ENCODE data around the gene CXCL17. TPM values are rescaled to one million over a fixed set of nuclear protein-coding genes. Genes with fewer than 3 reads are reported as not detected.

CXCL17 gene
- polyA plus RNA-seq, 1 experiment, result not detected

DNA sequence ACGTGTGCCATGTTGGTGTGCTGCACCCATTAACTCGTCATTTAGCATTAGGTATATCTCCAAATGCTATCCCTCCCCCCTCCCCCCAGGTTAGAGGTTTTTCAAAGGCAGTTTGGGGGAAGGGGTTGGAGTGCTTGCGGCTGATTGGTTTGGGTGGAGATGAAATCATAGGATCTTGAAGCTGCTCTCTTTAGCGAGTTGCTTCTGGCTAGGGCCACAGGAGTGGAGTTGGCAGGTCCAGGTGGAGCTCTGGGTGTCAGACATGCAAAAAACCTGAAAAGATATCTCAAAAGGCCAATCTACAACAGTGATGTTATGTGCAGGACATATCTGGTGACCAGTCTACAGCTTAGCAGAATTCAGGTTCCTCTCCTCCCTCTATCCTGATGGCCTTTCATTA, 32.6 kb upstream of the CXCL17 start:
- Histone ChIP-seq H3K4me3 (ENCODE audit: low read depth, low read length) (no peak overlapping the region), H3K27ac (ENCODE audit: low read depth, low read length) (no peak overlapping the region), H3K9me3 (ENCODE audit: control insufficient read depth, insufficient read depth, low read length) (no peaks in the 10 kb centered on the region), H3K27me3 (ENCODE audit: control insufficient read depth, insufficient read depth, low read length) (peaks cover 10% of the 10 kb centered on the region)
- no peak for DNase-seq (ENCODE audit: low read depth, low spot score)
- no peak for TF ChIP-seq CTCF (IDR thresholded peaks at IDR 0.05; ENCODE audit: low read depth, low read length)
- ChIA-PET CTCF (interaction anchor here (1.6 kb wide), 1 partner anchor 34 kb away, joined by 3 read pairs; no protein-coding TSS in a partner anchor), POLR2A (no interaction called here)

DNA sequence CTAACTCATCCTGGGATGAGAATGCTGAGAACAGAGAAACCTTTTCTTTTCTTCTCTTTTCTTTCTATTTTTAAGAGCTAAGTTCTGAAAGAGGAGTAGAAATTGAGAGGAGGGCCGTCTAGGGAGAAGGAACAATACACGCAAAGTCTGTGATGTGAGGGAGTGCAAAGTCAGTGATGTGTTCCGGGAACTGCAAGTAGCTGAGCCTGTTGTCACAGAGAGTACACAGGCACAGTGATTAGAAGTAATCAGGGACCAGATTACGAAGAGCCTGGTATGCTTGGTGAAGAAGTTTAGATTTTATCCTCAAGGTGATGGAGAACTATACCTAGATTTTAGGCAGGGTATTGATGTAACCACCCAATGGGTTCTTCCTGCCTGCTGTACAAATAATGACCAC, 32.0 kb upstream of the CXCL17 start:
- peaks cover 11% of the 10 kb centered on the region for H3K27me3 ChIP-seq (ENCODE audit: control insufficient read depth, insufficient read depth, low read length)
- H3K4me3 ChIP-seq (ENCODE audit: low read depth, low read length), result no peak overlapping the region
- ChIA-PET CTCF (interaction anchor here (0.7 to 1.6 kb wide), 3 partner anchors 25 to 36 kb away, joined by 3 to 4 read pairs (median 3); no protein-coding TSS in a partner anchor), POLR2A (no interaction called here)
- TF ChIP-seq CTCF (IDR thresholded peaks at IDR 0.05; ENCODE audit: low read depth, low read length), result no peak
- DNase-seq (ENCODE audit: low read depth, low spot score), result no peak
- H3K27ac ChIP-seq (ENCODE audit: low read depth, low read length), result no peak overlapping the region
- H3K9me3 ChIP-seq (ENCODE audit: control insufficient read depth, insufficient read depth, low read length), result no peaks in the 10 kb centered on the region

- Histone ChIP-seq H3K9me3 (ENCODE audit: control insufficient read depth, insufficient read depth, low read length) (no peaks in the 10 kb centered on the region), H3K4me3 (ENCODE audit: low read depth, low read length) (no peak overlapping the region), H3K27me3 (ENCODE audit: control insufficient read depth, insufficient read depth, low read length) (peaks cover 13% of the 10 kb centered on the region), H3K27ac (ENCODE audit: low read depth, low read length) (no peak overlapping the region)
- CTCF ChIA-PET, result interaction anchor here (1.2 to 1.5 kb wide), 2 partner anchors 24 to 35 kb away, joined by 3 to 4 read pairs; no protein-coding TSS in a partner anchor
- no peak for DNase-seq (ENCODE audit: low read depth, low spot score)
- TF ChIP-seq CTCF (IDR thresholded peaks at IDR 0.05; ENCODE audit: low read depth, low read length), result no peak
- POLR2A ChIA-PET, result no interaction called here
Observed at GRCh38 chr19:42473686-42474085, 30.9 kb upstream of the CXCL17 start.

DNA sequence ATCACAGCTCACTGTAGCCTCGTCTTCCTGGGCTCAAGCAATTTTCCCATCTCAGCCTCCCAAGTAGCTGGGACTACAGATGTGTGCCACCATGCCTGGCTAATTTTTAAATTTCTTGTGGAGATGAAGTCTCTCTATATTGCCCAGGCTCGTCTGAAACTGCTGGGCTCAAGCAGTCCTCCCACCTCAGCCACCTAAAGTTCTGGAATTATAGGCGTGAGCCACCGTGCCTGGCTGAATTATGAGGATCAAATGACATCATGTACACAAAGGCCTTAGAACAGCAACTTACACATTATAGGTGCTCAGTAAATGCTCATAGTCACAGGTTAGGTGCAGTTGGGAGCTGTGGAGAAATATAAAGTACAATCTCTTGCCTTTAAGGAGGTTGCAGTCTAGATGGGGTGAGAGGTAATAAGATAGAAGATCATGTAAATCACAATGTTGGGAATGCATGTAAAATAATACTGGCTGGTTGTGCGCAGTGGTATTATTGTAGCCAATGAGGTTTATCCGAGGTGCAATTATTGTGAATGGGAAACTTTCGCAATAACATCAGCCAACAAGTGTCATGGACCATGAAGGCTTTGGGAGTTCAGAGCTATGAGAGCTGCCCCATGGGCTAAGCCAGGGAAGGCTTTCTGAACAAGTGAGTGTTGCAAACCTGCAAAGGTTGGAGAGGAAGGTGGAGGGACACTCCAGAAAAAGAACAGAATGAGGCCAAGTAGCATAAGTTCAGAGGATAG, 29.8 kb upstream of the CXCL17 start:
- CTCF ChIA-PET, result no interaction called here
- Histone ChIP-seq H3K4me3 (ENCODE audit: low read depth, low read length) (no peak overlapping the region), H3K9me3 (ENCODE audit: control insufficient read depth, insufficient read depth, low read length) (no peaks in the 10 kb centered on the region), H3K27me3 (ENCODE audit: control insufficient read depth, insufficient read depth, low read length) (peaks cover 13% of the 10 kb centered on the region), H3K27ac (ENCODE audit: low read depth, low read length) (no peak overlapping the region)
- TF ChIP-seq CTCF (IDR thresholded peaks at IDR 0.05; ENCODE audit: low read depth, low read length), result no peak
- no peak for DNase-seq (ENCODE audit: low read depth, low spot score)
- POLR2A ChIA-PET, result no interaction called here

GRCh38 chr19:42471554-42472249, 29.0 kb upstream of the CXCL17 start:
- H3K9me3 ChIP-seq (ENCODE audit: control insufficient read depth, insufficient read depth, low read length), result no peaks in the 10 kb centered on the region
- ChIA-PET POLR2A (no interaction called here), CTCF (interaction anchor here (1.5 kb wide), 1 partner anchor 31 kb away, joined by 4 read pairs; no protein-coding TSS in a partner anchor)
- no peak for DNase-seq (ENCODE audit: low read depth, low spot score)
- TF ChIP-seq CTCF (IDR thresholded peaks at IDR 0.05; ENCODE audit: low read depth, low read length), result no peak
- H3K27ac ChIP-seq (ENCODE audit: low read depth, low read length), result no peak overlapping the region
- H3K4me3 ChIP-seq (ENCODE audit: low read depth, low read length), result no peak overlapping the region
- peaks cover 17% of the 10 kb centered on the region for H3K27me3 ChIP-seq (ENCODE audit: control insufficient read depth, insufficient read depth, low read length)

All from AG04450 (cell line).